H1 (cell line): ENCODE results near the gene ABHD12B. TPM values are rescaled to one million over a fixed set of nuclear protein-coding genes. Genes with fewer than 3 reads are reported as not detected.

Experiments
- CTCF ChIA-PET: fragments of 300-600 bp; sonication (Branson Sonifier 250); formaldehyde crosslinking; loops from one replicate; lab custom pipeline; 2021; ENCODE audit not compliant: partially characterized antibody; lab: Charles Lee
- POLR2A ChIA-PET: fragments of 300-600 bp; sonication (Branson Sonifier 250); formaldehyde crosslinking; loops from one replicate; lab custom pipeline; 2021; ENCODE audit warnings: inconsistent platforms; ENCODE audit not compliant: partially characterized antibody; lab: Charles Lee
- DNase-seq, 2 experiments: peaks; one replicate each; pipeline versions ENCODE4 v3.0.0 to v3.0.0-alpha.2; 2010 to 2022; ENCODE audit warnings: low spot score in 2 of 2, low read depth in 1 of 2, mixed read lengths in 1 of 2
- FAIRE-seq: peaks from 2 replicates; lab custom pipeline; 2011; peaks lifted over from hg19 to GRCh38; lab: Jason Lieb, UNC
- H2AFZ ChIP-seq: 2 replicates; pipeline ENCODE4 v1.8.1; 2012; ENCODE audit warnings: low read length, inconsistent platforms
- H2AK5ac ChIP-seq: 2 replicates; pipeline ENCODE4 v1.6.1; 2013; ENCODE audit warnings: low read depth, low read length
- H2BK120ac ChIP-seq: replicated peaks from 2 replicates; pipeline ENCODE3; 2013; ENCODE audit warnings: low read depth, low read length, inconsistent platforms
- H2BK12ac ChIP-seq: 2 replicates; pipeline ENCODE4 v1.6.1; 2013; ENCODE audit warnings: low read depth, low read length
- H2BK15ac ChIP-seq: 2 replicates; pipeline ENCODE4 v1.6.1; 2013; ENCODE audit warnings: low read length
- H2BK20ac ChIP-seq: 2 replicates; pipeline ENCODE4 v1.6.1; 2013; ENCODE audit warnings: low read length
- H2BK5ac ChIP-seq: 2 replicates; pipeline ENCODE4 v1.6.1; 2013; ENCODE audit warnings: low read depth, low read length
- H3K14ac ChIP-seq: 2 replicates; pipeline ENCODE4 v1.6.1; 2013; ENCODE audit warnings: inconsistent platforms; ENCODE audit not compliant: insufficient read length
- H3K18ac ChIP-seq: 2 replicates; pipeline ENCODE4 v1.6.1; 2013; ENCODE audit warnings: low read length; ENCODE audit errors: extremely low read depth
- H3K23ac ChIP-seq: 2 replicates; pipeline ENCODE4 v1.6.1; 2013; ENCODE audit warnings: inconsistent platforms; ENCODE audit not compliant: insufficient read length
- H3K23me2 ChIP-seq: 2 replicates; pipeline ENCODE4 v1.6.1; 2013; ENCODE audit warnings: low read depth, low read length
- H3K27ac ChIP-seq: 2 replicates; pipeline ENCODE4 v1.6.1; 2011; ENCODE audit warnings: low read depth, low read length, inconsistent platforms
- H3K27me3 ChIP-seq, 4 experiments: replicated peaks in 1 of 4; 1 replicate in 1 of 4; 2 replicates in 3 of 4; pipeline versions ENCODE4 v1.6.1 to v1.8.1; 2011 to 2013; ENCODE audit warnings: low read length in 3 of 4, mild to moderate bottlenecking in 3 of 4, inconsistent platforms in 2 of 4, mixed read lengths in 2 of 4, moderate library complexity in 1 of 4; ENCODE audit not compliant: control insufficient read depth in 3 of 4, insufficient read depth in 3 of 4; ENCODE audit errors: extremely low read depth in 1 of 4
- H3K36me3 ChIP-seq, 4 experiments: 2 replicates each; pipeline versions ENCODE4 v1.6.1 to v1.8.1; 2011 to 2013; ENCODE audit warnings: mild to moderate bottlenecking in 4 of 4, low read length in 3 of 4, moderate library complexity in 2 of 4, control low read depth in 1 of 4, inconsistent platforms in 1 of 4; ENCODE audit not compliant: insufficient read depth in 4 of 4, control insufficient read depth in 2 of 4
- H3K4ac ChIP-seq: replicated peaks from 2 replicates; pipeline ENCODE3; 2013; ENCODE audit warnings: low read length, low read depth, mixed read lengths, inconsistent platforms; ENCODE audit not compliant: insufficient read length
- H3K4me1 ChIP-seq, 4 experiments: replicated peaks in 1 of 4; 1 replicate in 1 of 4; 2 replicates in 3 of 4; pipeline versions ENCODE4 v1.6.1 to v1.8.1; 2011 to 2013; ENCODE audit warnings: low read length in 3 of 4, inconsistent platforms in 2 of 4, mixed read lengths in 1 of 4; ENCODE audit not compliant: insufficient read depth in 4 of 4, control insufficient read depth in 3 of 4
- H3K4me2 ChIP-seq, 2 experiments: 2 replicates each; pipeline versions ENCODE4 v1.6.1 to v1.8.1; 2011 to 2013; ENCODE audit warnings: low read depth in 2 of 2, low read length in 2 of 2, control low read depth in 1 of 2, inconsistent platforms in 1 of 2, mild to moderate bottlenecking in 1 of 2; ENCODE audit not compliant: insufficient read depth in 1 of 2
- H3K4me3 ChIP-seq, 4 experiments: fragments of 200-600, 300-600 bp in 1 of 4; sonication (generic), shearing (Covaris generic), sonication (Bioruptor Twin) in 1 of 4; 2 replicates each; pipeline versions ENCODE4 v1.5.1 to v1.8.1; 2011 to 2016; ENCODE audit warnings: low read length in 4 of 4, low read depth in 3 of 4, control low read depth in 2 of 4, inconsistent platforms in 2 of 4, mild to moderate bottlenecking in 2 of 4, mixed read lengths in 1 of 4, moderate library complexity in 1 of 4; ENCODE audit not compliant: insufficient read depth in 2 of 4; ENCODE audit errors: extremely low read depth in 1 of 4
- H3K56ac ChIP-seq: replicated peaks from 2 replicates; pipeline ENCODE3; 2013; ENCODE audit warnings: low read depth, mild to moderate bottlenecking, mixed read lengths, low read length, inconsistent platforms; ENCODE audit not compliant: insufficient read length
- H3K79me1 ChIP-seq: 2 replicates; pipeline ENCODE4 v1.6.1; 2013; ENCODE audit warnings: low read depth, low read length, control low read depth
- H3K79me2 ChIP-seq, 2 experiments: 2 replicates each; pipeline versions ENCODE4 v1.6.1 to v1.8.1; 2012 to 2013; ENCODE audit warnings: low read length in 2 of 2, mild to moderate bottlenecking in 2 of 2, inconsistent platforms in 1 of 2; ENCODE audit not compliant: insufficient read depth in 2 of 2, control insufficient read depth in 1 of 2
- H3K9ac ChIP-seq, 4 experiments: replicated peaks in 1 of 4; 1 replicate in 1 of 4; 2 replicates in 3 of 4; pipeline versions ENCODE4 v1.6.1 to v1.8.1; 2011 to 2013; ENCODE audit warnings: low read depth in 3 of 4, low read length in 3 of 4, control low read depth in 2 of 4, mild to moderate bottlenecking in 2 of 4, moderate library complexity in 2 of 4, inconsistent platforms in 1 of 4; ENCODE audit errors: extremely low read depth in 1 of 4
- H3K9me3 ChIP-seq, 2 experiments: 2 replicates each; pipeline versions ENCODE4 v1.6.1 to v1.8.1; 2012 to 2013; ENCODE audit warnings: mild to moderate bottlenecking in 2 of 2, moderate library complexity in 2 of 2, control low read depth in 1 of 2, inconsistent platforms in 1 of 2, low read depth in 1 of 2, low read length in 1 of 2, mixed read lengths in 1 of 2; ENCODE audit not compliant: insufficient read depth in 2 of 2
- H4K20me1 ChIP-seq, 2 experiments: replicated peaks in 1 of 2; 2 replicates each; pipeline versions ENCODE3 to v1.8.1; 2011 to 2013; ENCODE audit warnings: inconsistent platforms in 2 of 2, low read length in 2 of 2, mild to moderate bottlenecking in 1 of 2; ENCODE audit not compliant: insufficient read depth in 2 of 2, control insufficient read depth in 1 of 2
- H4K5ac ChIP-seq: 2 replicates; pipeline ENCODE4 v1.6.1; 2013; ENCODE audit warnings: low read length, low read depth, mixed read lengths, inconsistent platforms; ENCODE audit not compliant: insufficient read length
- H4K8ac ChIP-seq: 2 replicates; pipeline ENCODE4 v1.8.0; 2013; ENCODE audit warnings: mild to moderate bottlenecking, moderate library complexity, low read length, inconsistent platforms; ENCODE audit not compliant: insufficient read depth; ENCODE audit errors: extremely low read depth
- H4K91ac ChIP-seq: replicated peaks from 2 replicates; pipeline ENCODE3; 2013; ENCODE audit warnings: low read length, mixed read lengths, inconsistent platforms; ENCODE audit not compliant: insufficient read length
- BCL11A ChIP-seq, 2 experiments: IDR thresholded peaks; one replicate each; pipeline ENCODE4 v1.6.1; 2011; ENCODE audit warnings: low read depth in 2 of 2, low read length in 2 of 2, mild to moderate bottlenecking in 2 of 2
- MAX ChIP-seq: IDR thresholded peaks from 2 replicates; pipeline ENCODE4 v1.6.1; 2012; ENCODE audit warnings: inconsistent platforms
- SUZ12 ChIP-seq: fragments of 200-600 bp; sonication (generic); IDR thresholded peaks from 2 replicates; pipeline ENCODE4 v1.6.1; 2012; ENCODE audit warnings: mild to moderate bottlenecking, inconsistent platforms, low read length, moderate library complexity, mixed read lengths
- WGBS, 2 experiments: shearing (Covaris generic) in 1 of 2; methylation state at CpG; one replicate each; pipeline versions ENCODE4 v1.1.6 to v1.1.7; 2013 to 2015; ENCODE audit warnings: low lambda C conversion rate in 2 of 2, mixed read lengths in 2 of 2, inconsistent platforms in 1 of 2, low coverage in 1 of 2, missing lambda C conversion rate in 1 of 2; ENCODE audit not compliant: insufficient replicate concordance in 2 of 2, insufficient coverage in 1 of 2, insufficient read length in 1 of 2; ENCODE audit errors: extremely low coverage in 1 of 2, missing lambda C conversion rate in 1 of 2; 5-methylcytosine and 5-hydroxymethylcytosine counted together
- polyA plus RNA-seq, 7 experiments: library from polyadenylated mRNA; depleted of rRNA in 3 of 7; stranded (reverse) in 5 of 7; unstranded in 2 of 7; fragments of >200 nt in 5 of 7; fragments of 200-250 nt in 2 of 7; gene quantifications; 1 replicate in 5 of 7; 2 replicates in 1 of 7; 4 replicates in 1 of 7; pipeline versions ENCODE4 v1.2.1 to v1.2.3, GENCODE V29; 2011 to 2013; ENCODE audit warnings: missing spikeins in 2 of 7, mixed read lengths in 2 of 7
- total RNA-seq: library from RNA; stranded (reverse); fragmentation: NEBNext Ultra II Directional; extraction: Animal tissue kit (Norgen Biotek cat#: 25700); gene quantifications from 2 replicates; pipeline ENCODE4 v1.2.1, GENCODE V29; 2021

The ABHD12B gene
- total and polyA plus RNA-seq, 2 of the 8 experiments (the other 6 are each of a cell fraction or from before 2014, with no cell fraction given): 4.0 to 102 TPM

- H3K23ac ChIP-seq: no peak overlapping the region
- no peak overlapping the region for H4K5ac ChIP-seq
- H3K27me3 ChIP-seq: no peaks in the 10 kb centered on the region
- H3K56ac ChIP-seq: no peak overlapping the region
- no peak overlapping the region for H3K4me3 ChIP-seq
- H3K14ac ChIP-seq: no peak overlapping the region
- H4K20me1 ChIP-seq: no peaks in the 10 kb centered on the region
- ChIA-PET POLR2A (no interaction called here), CTCF (interaction anchor here (1.0 to 4.6 kb wide), 5 partner anchors 11 to 87 kb away, joined by 3 to 24 read pairs (median 5); no protein-coding TSS in a partner anchor)
- H3K4me1 ChIP-seq: peaks cover 0 to 4% (median 1%) of the 10 kb centered on the region in 4 experiments; a peak in 2 of 7 replicates
- H3K4me2 ChIP-seq: no peak overlapping the region
- H2BK5ac ChIP-seq: no peak overlapping the region
- no peak overlapping the region for H4K91ac ChIP-seq
- no peaks in the 10 kb centered on the region for H3K9me3 ChIP-seq
- no peak overlapping the region for H2BK20ac ChIP-seq
- WGBS, 2 experiments: 87% methylated on average over 5 of the region's 5 CpGs; no CpG with 5 or more reads in 1 of the 2 experiments
- no peaks in the 10 kb centered on the region for H3K36me3 ChIP-seq
- no peak overlapping the region for H4K8ac ChIP-seq
- H3K79me1 ChIP-seq: no peaks in the 10 kb centered on the region
- FAIRE-seq (no peak), DNase-seq (no peak)
- no peak overlapping the region for H3K27ac ChIP-seq
- TF ChIP-seq BCL11A (IDR thresholded peaks at IDR 0.05; ENCODE audit: low read depth in 2 of 2, low read length in 2 of 2): no peak
- TF ChIP-seq MAX: no peak
- TF ChIP-seq SUZ12: no peak
- no peaks in the 10 kb centered on the region for H3K23me2 ChIP-seq
- no peak overlapping the region for H2BK15ac ChIP-seq
- H2BK12ac ChIP-seq: no peak overlapping the region
- H2AK5ac ChIP-seq: no peak overlapping the region
- H3K4ac ChIP-seq: no peak overlapping the region
- H3K79me2 ChIP-seq: no peaks in the 10 kb centered on the region
- H3K9ac ChIP-seq: no peak overlapping the region
- no peak overlapping the region for H2AFZ ChIP-seq
- no peak overlapping the region for H3K18ac ChIP-seq
- H2BK120ac ChIP-seq: no peak overlapping the region
Observed at GRCh38 chr14:50864946-50865345, 6.9 kb upstream of the ABHD12B start.
